Type B pancreatic cell (in vitro differentiated cells): Measurements from ENCODE around the gene NLGN3. TPM values are rescaled to one million over a fixed set of nuclear protein-coding genes. Genes with fewer than 3 reads are reported as not detected.

Experiments
- DNase-seq: peaks from one replicate; pipeline ENCODE4 v3.0.0; 2021; ENCODE audit warnings: mixed read lengths; ENCODE audit not compliant: unreplicated experiment; ENCODE audit errors: extremely low spot score
- H3K27ac Mint-ChIP-seq: 2 replicates; pipeline ENCODE4 v1.8.0; 2021; ENCODE audit warnings: mild to moderate bottlenecking, mixed read lengths
- H3K27me3 Mint-ChIP-seq: 2 replicates; pipeline ENCODE4 v1.8.0; 2021; ENCODE audit warnings: mixed read lengths
- H3K36me3 Mint-ChIP-seq: 2 replicates; pipeline ENCODE4 v1.8.0; 2021; ENCODE audit warnings: mixed read lengths
- H3K4me1 Mint-ChIP-seq: one replicate; pipeline ENCODE4 v1.8.0; 2021; ENCODE audit warnings: mixed read lengths; ENCODE audit not compliant: unreplicated experiment
- H3K4me3 Mint-ChIP-seq: 2 replicates; pipeline ENCODE4 v1.8.0; 2021; ENCODE audit warnings: mild to moderate bottlenecking, mixed read lengths
- H3K9me3 Mint-ChIP-seq: 2 replicates; pipeline ENCODE4 v1.8.0; 2021; ENCODE audit warnings: mixed read lengths
- total RNA-seq: library from RNA; stranded (reverse); gene quantifications from 2 replicates; pipeline ENCODE4 v1.2.1, GENCODE V29; 2021; ENCODE audit warnings: low replicate concordance
- TF ChIP-seq, protein P1 (sequence below): fragments of 200-600 bp; sonication (generic); conservative IDR thresholded peaks from 2 replicates; pipeline ENCODE4 v1.5.0; 2021; ENCODE audit warnings: antibody characterized with exemption, mild to moderate bottlenecking

The NLGN3 gene
- total RNA-seq, 1 donor from 2014 or later: 17.9 TPM

DNA sequence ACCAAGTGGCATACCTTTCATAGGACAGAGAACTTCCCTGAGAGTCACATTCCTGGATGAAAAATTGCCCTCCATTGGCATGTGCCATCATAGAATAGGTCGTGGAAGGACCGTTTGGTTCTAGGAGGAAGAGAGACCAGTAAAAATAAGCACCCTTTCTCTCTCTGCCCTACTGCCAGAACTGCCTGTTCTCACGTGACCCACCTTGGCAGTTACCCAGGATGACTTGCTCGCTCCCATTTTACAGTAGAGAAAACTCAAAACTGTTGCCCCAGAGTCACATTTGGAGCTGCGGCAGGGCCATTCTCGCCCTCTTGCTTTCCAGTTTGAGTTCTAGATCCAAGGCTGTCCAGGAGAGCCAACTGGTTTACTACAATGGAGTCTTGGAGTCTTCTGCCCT lies 1.1 kb upstream of the NLGN3 start:
- Mint-ChIP-seq H3K4me3 (no peak overlapping the region), H3K27ac (no peak overlapping the region), H3K27me3 (peaks cover 4% of the 10 kb centered on the region), H3K4me1 (no peaks in the 10 kb centered on the region), H3K36me3 (peaks cover 6% of the 10 kb centered on the region), H3K9me3 (no peaks in the 10 kb centered on the region)
- TF ChIP-seq, protein P1, sequence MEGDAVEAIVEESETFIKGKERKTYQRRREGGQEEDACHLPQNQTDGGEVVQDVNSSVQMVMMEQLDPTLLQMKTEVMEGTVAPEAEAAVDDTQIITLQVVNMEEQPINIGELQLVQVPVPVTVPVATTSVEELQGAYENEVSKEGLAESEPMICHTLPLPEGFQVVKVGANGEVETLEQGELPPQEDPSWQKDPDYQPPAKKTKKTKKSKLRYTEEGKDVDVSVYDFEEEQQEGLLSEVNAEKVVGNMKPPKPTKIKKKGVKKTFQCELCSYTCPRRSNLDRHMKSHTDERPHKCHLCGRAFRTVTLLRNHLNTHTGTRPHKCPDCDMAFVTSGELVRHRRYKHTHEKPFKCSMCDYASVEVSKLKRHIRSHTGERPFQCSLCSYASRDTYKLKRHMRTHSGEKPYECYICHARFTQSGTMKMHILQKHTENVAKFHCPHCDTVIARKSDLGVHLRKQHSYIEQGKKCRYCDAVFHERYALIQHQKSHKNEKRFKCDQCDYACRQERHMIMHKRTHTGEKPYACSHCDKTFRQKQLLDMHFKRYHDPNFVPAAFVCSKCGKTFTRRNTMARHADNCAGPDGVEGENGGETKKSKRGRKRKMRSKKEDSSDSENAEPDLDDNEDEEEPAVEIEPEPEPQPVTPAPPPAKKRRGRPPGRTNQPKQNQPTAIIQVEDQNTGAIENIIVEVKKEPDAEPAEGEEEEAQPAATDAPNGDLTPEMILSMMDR: no peak
- no peak for DNase-seq

DNA sequence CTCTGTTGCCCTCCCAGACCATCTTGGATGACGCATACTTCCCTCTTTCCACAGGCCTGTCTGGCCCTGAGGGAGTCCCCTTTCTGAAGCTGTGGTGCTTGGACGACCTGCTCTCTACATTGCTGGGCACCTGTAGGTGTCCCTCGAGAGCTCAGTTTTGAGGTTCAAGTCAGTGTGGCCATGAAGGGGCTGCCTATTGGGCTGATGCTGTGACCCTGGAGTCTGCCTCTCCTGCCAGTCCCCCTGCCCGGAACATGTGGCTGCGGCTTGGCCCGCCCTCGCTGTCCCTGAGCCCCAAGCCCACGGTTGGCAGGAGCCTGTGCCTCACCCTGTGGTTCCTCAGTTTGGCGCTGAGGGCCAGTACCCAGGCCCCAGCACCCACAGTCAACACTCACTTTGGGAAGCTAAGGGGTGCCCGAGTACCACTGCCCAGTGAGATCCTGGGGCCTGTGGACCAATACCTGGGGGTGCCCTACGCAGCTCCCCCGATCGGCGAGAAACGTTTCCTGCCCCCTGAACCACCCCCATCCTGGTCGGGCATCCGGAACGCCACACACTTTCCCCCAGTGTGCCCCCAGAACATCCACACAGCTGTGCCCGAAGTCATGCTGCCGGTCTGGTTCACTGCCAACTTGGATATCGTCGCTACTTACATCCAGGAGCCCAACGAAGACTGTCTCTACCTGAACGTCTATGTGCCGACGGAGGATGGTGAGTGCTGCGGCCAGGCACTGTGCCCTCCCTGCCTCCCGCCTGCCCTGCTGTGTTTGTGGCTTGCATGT lies 3.0 kb downstream of the NLGN3 start:
- Mint-ChIP-seq H3K27ac (no peak overlapping the region), H3K27me3 (peaks cover 4% of the 10 kb centered on the region), H3K36me3 (no peaks in the 10 kb centered on the region), H3K4me3 (no peak overlapping the region), H3K4me1 (no peaks in the 10 kb centered on the region), H3K9me3 (no peaks in the 10 kb centered on the region)
- DNase-seq: no peak
- TF ChIP-seq, protein P1: no peak

DNA sequence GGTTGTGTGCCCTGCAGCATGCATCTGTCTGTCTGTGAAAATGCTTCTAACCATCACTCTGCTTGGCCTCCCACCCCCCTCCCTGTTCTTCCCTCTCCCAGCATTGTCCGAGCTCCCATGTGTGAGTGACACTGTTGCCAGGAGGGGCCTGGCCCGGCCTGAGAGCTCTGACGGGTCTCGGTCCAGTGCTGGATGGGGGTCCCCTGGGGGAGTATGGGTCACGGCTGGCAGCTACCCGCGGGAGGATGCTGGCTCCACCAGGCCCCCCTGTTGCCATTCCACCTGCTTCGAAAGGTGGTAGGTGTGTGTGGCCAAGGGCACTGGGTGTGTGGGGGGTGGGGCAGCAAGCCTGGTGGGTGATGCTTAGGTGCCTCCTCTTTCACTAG lies 3.6 kb downstream of the NLGN3 start:
- no peaks in the 10 kb centered on the region for H3K36me3 Mint-ChIP-seq
- H3K4me3 Mint-ChIP-seq: no peak overlapping the region
- H3K27ac Mint-ChIP-seq: no peak overlapping the region
- DNase-seq: no peak
- peaks cover 4% of the 10 kb centered on the region for H3K27me3 Mint-ChIP-seq
- no peaks in the 10 kb centered on the region for H3K9me3 Mint-ChIP-seq
- no peaks in the 10 kb centered on the region for H3K4me1 Mint-ChIP-seq
- TF ChIP-seq, protein P1: no peak

DNA sequence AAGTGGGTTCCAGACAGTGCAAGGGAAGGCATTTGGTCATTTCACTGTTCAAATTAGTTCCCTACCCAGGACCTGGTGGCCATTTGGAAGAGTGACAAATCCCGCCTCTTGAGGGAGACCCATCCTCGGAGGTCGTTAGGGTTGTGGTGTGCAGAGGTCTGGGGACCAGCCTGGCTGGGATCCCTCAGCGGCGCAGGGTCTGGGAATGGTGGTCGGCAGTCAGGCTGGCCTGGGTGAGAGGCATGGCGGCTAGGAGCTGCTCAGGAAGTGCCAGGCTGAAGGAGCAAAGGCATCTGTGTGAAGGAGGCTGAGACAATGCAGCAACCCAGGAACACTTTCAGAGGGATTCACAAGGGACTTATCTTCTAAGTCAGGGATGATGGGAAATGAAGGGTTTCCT lies 6.7 kb downstream of the NLGN3 start:
- Mint-ChIP-seq H3K4me3 (no peak overlapping the region), H3K27me3 (peaks cover 1% of the 10 kb centered on the region), H3K4me1 (no peaks in the 10 kb centered on the region), H3K9me3 (no peaks in the 10 kb centered on the region), H3K27ac (no peak overlapping the region), H3K36me3 (peaks cover 6% of the 10 kb centered on the region)
- no peak for DNase-seq
- TF ChIP-seq, protein P1: no peak

DNA sequence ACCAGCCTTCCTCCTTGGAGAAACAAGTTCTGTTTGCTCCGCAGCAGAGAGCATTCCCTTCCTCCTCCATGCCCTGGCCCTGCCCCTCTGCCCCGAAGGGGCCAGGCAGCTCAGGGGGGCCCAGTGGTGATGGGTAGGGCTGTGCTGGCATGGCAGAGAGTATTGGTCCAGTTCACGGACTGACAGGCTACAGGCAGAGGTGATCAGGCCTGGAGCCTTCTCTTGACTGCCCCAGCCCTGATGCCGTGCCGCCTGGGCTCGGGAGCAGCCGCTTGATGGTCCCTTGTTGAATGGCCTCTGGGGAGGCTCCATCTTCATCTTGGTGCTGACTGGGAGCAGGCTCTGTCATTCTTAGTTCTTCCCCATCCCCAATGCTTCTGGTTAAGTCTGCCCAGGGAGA lies 9.6 kb downstream of the NLGN3 start:
- H3K36me3 Mint-ChIP-seq: peaks cover 6% of the 10 kb centered on the region
- no peaks in the 10 kb centered on the region for H3K27me3 Mint-ChIP-seq
- no peak overlapping the region for H3K4me3 Mint-ChIP-seq
- no peaks in the 10 kb centered on the region for H3K9me3 Mint-ChIP-seq
- TF ChIP-seq, protein P1: no peak
- H3K4me1 Mint-ChIP-seq: no peaks in the 10 kb centered on the region
- no peak for DNase-seq
- H3K27ac Mint-ChIP-seq: no peak overlapping the region
